HG02840 (cell line): ENCODE data around the gene MEX3C.
A peak's percentile ranks its signal among the peaks of the same experiment; 100 is the strongest.

Experiments
- ATAC-seq: cut with Tn5 transposase; IDR thresholded peaks from one replicate; pipeline ENCODE4 v1.9.1; 2021; ENCODE audit warnings: mild to moderate bottlenecking, moderate library complexity, moderate number of reproducible peaks; ENCODE audit not compliant: unreplicated experiment, low FRiP score

Gene MEX3C

DNA sequence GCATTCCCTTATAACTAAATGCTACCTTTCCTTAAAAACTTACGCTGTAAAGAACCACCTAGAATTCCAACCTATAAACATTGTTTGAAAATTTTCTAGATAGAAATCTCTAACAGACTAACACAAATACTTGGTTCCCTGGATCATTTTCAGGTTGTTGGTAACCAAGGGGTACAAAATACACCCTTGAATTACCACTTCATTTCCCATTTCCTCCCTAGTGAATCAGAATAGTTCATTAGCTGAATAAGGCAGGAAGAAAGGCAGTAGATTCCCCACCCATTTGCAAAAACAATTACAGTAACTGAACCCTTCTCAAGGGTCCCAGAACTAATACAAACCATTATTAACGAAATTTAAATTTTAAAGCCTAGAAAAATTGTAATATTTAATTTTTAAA is 5.5 kb downstream of the MEX3C start:
- no peak for ATAC-seq

DNA sequence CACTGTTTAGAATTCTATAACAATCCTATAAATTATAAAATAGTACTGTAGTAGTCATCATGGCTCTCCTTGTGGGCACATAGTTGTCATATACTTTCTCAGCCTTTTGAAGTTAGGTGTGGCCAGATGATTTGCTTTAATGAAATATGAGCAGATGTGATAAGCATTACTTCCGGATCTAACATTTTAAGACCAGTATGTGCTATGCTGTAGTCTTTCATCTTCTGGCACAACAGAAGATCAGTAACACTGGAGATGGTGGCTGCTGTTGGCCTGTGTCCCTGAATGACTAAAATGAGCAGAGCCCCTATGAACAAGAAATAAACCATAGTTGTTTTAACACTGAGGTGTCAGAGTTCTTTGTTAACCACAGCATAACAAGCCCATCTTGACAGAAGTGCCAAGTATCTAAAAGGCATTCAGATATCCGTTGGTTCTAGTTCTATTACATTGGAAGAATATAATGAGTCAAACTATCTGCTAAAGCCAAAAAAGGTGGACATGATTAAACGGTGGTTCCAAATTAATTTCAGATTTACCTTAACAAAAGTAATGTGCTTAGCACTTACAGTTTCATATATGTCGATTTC is 6.3 kb downstream of the MEX3C start:
- ATAC-seq = no peak

DNA sequence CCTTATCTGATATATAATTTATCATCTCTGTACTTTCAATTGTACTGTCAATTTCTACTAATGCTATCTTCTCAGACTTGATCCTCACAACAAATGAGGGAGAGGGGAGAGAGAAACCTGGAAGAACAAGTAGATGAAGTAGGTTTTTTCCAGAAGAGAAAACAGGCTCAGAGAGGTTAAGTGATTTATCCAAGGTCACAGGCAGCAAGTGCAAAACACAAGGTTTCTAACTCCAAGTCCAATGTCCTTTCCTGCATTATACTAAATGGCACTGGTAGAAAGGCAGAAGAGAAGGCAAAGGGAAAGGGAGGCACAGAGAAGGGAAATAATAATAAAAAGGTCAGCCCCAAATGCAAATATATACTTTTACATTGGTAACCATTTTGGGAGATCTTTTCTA is 7.5 kb downstream of the MEX3C start:
- ATAC-seq = no peak

DNA sequence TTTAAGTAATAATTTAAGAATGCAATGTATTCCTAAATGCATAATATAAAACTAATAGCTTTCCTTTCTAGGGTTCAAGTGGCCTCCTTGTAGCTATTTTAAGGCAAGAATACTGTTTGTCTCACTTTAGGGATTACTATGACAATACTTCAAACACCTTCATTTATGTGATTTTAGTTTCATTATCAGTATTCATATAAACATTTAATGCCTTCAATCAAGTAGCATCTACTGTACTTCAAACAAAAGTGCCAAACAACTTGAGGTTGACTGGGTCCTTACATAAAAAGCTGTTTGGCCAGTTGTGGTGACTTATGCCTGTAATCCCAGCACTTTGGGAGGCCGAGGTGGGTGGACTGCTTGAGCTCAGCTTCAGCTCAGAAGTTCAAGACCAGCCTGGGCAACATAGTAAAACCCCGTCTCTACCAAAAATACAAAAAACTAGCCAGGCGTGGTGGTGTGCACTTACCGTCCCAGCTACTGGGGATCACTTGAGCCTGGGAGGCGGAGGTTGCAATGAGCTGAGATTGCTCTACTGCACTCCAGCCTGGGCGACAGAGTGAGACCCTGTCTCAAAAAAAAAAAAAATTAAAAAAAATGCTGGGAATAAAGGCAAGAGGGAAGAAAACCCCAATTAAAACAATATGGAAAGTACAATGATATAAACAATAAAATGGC is 9.3 kb downstream of the MEX3C start:
- ATAC-seq = peak; percentile 39

DNA sequence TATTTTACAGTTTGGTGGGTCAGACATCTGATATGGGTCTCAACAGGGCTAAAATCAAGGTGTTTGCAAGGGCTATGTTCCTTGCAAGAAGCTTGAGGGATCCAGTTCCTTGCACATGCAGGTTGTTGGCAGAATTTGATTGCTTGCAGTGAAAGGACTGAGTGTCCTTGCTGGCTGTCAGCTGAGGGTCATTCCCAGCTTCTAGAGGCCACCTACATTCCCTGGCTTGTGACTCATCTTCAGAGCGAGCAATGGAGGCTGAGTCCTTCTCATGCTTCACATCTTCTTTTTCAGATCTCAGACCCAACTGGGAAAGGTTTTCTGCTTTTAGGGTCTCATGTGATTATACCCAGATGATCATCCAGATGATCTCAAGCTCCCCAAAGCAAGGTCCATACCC is 12.4 kb downstream of the MEX3C start:
- no peak for ATAC-seq

DNA sequence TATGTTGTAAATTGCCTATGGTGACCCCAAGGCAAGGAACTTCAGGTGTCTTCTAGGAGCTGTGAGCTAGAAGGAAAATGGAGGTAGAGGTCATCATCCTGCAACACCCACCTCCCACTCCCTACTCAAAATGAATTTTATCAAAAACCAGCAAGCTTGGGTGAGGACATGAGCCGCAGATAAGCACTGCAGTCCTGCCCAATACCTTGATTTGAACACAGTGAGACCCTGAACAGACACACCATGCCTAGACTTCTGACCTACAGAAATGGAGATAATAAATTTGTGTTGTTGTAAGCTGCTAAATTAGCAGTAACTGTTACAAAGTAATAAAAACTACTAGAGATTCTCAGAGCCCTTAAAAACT is 13.4 kb downstream of the MEX3C start:
- ATAC-seq = no peak

DNA sequence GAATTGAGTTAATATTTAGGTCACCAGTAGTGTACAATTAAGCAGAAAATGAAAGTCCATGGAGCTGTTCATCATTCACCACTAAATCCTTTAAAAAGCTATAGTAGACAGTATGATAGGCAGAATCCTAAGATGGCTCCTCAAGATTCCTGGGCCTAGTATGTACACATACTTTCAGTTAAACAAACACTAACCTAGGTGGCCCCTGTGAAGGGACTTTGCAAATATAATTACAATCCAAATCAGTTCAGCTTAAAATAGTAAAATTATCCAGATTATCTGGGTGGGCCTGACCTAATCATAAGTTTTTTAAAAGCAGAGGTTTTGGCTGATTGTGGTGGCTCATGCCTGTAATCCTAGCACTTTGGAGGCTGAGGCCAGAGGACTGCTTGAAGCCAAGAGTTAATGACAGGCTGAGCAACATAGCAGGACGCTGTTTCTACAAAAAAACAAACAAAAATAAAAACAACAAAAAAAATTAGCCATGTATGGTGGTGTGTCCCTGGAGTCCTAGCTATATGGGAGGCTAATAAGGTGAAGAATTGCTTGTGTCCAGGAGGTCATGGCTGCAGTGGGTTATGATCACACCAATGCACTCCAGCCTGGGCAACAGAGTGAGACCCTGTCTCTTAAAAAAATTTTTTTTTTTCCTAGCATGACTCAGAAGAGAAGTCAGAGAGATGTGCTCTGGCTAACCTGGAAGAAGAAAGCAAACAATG is 13.9 kb downstream of the MEX3C start:
- no peak for ATAC-seq

DNA sequence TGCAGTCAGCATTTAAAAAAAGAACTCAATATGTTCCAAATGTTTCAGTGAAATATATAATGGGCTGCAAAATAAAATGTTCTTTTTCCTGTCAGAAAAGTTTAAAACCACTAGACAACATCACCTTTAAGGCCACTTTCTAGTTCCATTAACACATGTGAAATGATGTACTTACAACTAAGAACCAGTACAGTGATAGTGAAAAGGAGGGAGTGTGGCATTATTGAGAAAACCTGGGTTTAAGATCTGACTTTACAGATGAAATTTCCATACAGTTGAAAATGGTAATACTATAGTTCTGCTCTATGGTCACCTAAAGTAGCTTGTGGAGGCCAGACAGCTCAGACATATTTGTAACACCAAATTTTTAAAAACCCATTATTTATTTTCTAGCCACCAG is 14.7 kb downstream of the MEX3C start:
- no peak for ATAC-seq

DNA sequence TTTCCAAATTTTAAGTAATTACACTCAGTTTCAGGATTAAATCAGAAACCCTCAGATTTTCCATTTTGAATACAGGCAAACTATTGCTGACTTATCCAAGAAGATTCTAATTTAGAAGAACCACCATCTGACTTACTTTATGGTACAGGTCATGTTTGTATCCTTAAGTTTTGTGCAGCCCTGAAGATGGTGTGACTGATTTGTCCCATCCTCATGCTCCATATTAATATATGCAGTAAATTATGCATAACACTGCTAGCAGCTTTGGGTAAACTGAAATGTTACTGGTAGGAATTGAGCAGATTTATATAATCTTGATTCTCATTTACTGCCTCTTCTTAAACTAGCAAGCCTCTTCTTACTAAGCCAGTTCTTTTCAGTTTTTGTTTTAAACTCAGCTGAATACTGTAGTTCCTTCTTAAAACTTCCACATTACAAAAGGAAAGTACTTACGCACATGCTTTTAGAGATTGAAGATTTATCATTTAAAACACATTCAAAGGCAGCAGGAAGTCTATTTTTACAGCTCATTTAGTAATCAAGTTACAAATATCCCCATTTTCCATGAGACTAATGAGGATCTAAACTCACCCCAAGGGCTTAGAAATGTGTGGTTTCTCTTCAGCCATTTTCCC is 25.7 kb downstream of the MEX3C start:
- ATAC-seq = no peak

DNA sequence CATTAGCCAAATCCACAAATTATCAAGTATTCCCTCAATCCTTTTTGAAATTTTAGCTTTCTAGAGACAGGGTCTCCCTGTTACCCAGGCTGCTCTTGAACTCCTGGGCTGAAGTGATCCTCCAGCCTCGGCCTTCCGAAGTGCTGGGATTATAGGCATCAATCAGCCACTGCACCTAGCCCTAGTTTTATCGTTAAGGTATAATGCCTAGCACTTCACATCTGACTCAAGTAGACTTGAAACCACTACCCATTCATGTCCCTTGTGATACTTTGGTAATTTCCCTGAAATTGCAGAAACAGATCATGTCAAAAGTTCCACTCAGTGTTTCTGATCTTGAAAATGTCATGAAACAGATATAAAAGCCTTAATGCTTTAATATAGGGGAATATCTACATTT is 26.3 kb downstream of the MEX3C start:
- ATAC-seq = no peak

DNA sequence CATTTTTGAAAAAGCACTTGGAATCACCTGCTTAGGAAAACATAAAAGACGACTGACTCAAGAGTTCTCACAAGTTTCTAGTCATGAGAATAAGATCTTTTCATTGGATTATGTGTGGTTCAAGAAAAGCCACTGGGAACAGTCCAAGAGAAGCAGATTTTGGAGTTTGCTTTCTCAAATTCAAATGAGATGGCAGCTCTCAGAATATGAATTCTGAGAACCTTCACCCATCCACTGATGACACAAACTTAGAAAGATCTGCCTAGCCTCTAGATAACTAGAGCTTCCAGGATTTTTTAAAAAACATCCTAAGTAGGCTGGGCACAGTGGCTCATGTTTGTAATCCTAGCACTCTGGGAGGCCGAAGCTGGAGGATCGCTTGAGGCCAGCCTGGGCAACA is 26.8 kb downstream of the MEX3C start:
- no peak for ATAC-seq

DNA sequence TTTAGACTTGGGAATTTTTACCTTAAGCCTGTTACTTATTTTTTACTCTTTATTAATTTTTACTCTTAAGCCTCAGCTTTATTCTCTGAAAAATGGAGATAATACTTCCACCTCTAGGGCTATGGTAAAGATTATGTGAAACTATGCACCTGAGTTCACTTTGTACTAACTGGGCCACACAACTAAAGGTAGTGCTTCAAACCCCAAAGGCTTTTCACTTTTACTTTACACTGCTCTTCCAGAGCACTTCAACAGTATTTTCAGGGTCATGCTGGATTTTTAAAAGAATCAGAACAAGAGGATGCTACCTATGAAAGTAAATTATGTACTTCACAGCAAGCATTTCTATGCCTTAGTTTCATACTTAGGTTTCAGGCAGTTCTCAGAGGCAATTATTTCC is 27.8 kb downstream of the MEX3C start:
- no peak for ATAC-seq

DNA sequence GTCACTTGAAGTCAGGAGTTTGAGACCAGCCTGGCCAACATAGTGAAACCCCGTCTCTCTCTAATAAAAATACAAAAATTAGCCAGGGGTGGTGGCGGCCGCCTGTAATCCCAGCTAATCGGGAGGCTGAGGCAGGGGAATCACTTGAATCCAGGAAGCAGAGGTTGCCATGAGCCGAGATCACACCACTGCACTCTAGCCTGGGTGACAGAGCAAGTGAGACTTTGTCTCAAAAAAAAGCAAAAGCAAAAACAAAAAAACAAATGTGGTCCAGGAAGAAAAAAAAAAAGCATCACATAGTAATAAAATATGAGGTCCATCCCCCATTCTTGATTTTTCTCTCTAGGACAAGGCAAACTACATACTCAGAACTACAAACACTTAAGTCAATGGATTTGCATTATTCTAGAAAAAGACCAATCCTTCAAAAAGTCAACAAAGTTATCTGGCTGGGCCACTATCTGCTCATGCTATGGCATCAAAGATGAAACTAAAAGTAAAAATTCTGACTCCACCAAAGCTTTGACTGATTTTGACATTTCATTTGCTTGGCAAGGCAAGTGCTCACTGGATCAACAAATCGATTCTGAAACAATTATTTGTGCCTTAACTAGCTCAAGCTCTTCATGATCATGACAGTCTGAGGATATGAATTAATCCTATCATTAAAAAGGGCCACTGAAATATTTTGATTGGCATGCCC is 28.4 kb downstream of the MEX3C start:
- no peak for ATAC-seq

DNA sequence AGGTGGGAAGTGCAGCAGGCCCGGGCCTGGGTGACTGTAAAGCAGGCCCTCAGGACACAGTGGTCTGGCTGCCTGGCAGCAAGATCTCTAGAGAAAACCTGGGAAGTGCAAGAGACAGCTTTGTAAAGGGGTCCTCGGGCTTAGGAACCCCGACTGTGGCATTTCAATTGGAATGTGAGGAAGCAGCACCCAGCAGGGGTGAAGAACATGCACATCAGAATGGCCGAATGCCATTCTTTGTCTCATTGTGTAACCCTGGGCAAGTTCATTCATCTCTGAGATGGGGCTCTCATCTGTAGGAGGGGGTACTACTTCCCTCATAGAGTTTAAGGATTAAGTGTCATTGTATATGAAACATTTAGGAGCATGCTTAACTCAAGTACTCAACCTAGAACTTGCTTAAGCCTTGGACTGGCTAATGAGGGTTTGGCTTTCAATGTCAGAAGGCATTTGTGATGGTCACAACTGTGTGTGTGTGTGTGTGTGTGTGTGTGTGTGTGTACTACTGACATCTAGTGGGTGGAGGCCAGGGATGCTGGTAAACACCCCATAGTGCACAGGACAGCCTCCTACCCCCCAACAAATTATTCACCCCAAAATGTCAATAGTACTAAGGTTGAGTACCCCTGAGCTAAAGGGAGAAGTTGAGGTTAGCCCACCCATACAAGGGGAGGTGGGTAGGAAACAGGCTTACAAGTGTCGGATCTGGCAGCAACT is 29.3 kb downstream of the MEX3C start:
- no peak for ATAC-seq

DNA sequence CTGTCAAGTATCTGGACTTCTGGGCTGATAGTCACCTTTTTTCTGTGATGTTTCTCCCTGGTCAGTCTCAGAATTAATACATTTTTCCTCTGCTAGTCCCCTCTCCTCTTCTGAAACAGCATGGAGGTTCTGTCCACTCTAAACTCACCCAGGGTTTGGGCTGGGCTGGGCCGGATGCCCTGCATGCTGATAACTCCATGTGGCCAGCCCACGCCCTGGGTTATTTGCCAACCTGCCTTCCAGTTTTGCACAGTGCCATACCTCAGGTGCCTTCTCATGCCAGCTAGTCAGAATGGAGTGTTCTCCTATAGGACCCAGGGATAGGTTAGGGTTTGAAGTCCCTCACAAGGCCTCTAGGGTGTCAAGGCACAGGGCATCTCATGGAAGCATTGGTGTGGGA is 32.2 kb downstream of the MEX3C start:
- no peak for ATAC-seq

DNA sequence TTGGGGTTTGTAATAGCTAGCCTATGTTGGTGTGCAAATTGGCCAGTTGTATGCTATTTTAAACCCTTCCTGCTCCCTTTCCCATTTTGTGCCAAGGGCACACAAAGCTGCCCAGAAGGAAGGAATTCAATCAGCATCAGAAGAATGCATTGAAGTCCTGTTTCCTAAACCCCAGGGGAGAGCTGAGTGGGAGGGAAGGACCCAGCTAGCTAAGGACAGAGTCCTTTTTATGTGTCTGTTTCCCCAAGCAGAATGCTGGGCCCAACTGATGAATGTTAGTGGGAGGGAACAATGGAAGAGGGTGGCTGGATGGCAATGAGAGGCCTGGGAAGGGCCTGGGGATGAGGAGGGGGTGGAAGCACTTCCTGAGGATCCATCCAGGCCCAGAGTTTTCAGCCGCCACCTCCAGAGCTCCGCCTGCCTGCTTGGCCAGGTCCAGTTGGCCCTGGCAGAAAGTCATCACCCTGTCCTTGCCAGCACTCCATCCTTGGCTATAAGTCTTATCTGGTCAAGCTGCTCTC is 32.7 kb downstream of the MEX3C start:
- no peak for ATAC-seq

DNA sequence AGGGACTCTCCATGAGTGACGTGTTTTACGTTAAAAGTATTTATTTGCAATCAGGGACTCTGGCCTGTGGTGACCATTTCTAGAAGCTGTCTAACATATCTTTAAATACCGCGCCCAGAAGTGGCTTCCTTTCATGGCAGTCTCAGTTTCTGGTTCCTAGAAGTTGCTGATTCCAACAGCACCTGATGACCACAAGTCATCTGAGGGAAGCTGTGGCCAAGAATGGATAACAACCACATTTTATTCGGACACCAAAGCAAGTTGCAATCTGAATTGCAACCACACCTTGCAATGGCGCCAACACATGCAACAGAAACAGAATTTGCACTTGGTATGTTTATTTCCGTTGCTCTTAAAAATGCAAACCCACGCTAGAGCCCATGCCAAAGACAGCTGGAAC is 33.1 kb downstream of the MEX3C start:
- ATAC-seq = no peak

DNA sequence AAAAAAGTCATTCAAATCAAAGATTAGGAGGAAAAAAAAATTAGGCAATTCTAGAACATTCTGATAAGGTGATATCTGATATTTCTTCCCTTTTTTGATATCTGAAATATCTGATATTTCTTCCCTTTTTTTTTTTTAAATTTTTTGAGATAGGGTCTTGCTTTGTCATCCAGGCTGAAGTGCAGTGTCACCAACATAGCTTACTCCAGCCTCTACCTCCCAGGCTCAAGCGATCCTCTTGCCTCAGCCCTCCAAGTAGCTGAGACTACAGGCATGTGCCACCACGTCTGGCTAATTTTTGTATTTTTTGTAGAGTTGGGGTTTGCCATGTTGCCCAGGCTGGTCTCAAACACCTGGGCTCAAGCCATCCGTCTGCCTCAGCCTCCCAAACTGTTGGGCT is 33.9 kb downstream of the MEX3C start:
- ATAC-seq = no peak

DNA sequence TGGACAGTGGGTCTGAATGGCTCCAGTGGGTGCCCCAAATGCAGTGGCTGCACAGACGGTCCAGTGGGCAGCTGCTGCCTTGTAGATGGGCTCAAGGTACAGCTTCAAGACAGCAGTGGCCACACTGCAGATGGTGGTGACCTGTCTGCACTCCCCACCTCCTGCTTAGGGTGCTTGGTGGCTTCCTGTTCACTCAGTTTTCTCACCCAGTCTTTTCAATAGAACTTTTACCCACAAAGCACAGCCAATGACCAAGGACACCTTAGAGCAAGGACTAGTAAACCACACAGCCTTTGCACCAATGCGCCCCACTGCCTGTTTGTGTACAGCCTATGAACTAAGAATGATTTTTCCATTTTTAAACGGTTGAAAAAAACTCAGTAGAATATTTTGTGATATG is 34.9 kb downstream of the MEX3C start:
- no peak for ATAC-seq

DNA sequence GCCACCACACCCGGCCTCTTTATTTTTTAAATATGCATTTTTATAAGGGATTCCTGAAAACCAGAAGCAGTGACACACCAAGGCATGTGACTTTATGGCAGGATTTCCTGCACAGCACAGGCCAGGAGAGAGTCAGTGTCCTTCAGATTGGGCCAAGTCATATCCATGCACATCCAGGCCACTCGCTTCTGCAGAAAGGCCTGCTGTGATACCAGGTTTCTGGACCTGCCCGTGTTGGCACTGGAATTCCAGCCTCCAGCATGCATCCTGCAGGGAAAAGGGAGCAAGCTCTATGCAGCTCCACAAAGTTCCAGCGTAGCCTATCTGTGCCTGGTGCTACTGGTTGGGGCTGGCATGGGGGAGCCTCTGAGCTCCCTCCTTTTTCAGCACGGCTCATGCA is 36.8 kb downstream of the MEX3C start:
- no peak for ATAC-seq
